ENCODE measurements around the gene FAM200B. TPM values are rescaled to one million over a fixed set of nuclear protein-coding genes. Genes with fewer than 3 reads are reported as not detected.
A peak's percentile ranks its signal among the peaks of the same experiment; 100 is the strongest.

FAM200B gene
- total RNA-seq, 1 donor from 2014 or later, result 35.3 TPM

DNA sequence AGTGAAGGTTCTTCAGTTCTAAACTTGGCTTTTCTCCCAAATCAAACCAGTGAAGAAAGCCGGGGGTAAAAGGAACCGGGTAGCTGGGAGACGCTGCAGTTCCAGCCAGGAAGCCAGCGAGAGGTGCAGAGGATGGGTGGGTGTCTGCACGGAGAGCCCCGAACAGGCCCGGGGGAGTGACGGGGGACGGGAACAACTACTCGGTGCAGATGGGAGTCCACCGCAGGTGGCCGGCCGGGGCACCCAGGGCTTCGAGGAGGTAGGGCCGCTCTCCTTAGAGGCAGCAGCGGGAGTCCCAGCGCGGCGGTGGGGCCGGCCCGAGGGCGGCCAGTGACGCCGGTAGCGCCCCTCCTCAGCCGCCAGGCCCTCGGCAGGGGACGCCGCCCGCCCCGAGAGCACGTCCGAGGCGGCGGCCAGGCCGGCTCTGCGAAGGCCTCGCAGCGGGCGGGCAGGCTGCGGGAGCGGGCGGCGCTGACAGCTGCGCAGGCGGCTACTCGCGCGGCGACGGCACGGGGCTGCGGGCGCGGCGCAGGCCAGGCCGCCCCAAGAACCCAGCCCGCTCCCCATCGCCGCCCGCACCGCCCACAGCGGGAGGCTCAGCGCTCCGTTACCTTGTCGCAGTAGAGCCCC lies 26.9 kb upstream of the FAM200B start:
- ATAC-seq, result peak; percentile 70 to 78
- Histone ChIP-seq H3K27ac (peak overlapping the region; percentile 99), H3K4me3 (peak overlapping the region; percentile 68), H3K36me3 (no peaks in the 10 kb centered on the region), H3K27me3 (ENCODE audit: low read depth) (no peaks in the 10 kb centered on the region), H3K9me3 (no peaks in the 10 kb centered on the region), H3K4me1 (peaks cover 43% of the 10 kb centered on the region)
- TF ChIP-seq, protein P1, sequence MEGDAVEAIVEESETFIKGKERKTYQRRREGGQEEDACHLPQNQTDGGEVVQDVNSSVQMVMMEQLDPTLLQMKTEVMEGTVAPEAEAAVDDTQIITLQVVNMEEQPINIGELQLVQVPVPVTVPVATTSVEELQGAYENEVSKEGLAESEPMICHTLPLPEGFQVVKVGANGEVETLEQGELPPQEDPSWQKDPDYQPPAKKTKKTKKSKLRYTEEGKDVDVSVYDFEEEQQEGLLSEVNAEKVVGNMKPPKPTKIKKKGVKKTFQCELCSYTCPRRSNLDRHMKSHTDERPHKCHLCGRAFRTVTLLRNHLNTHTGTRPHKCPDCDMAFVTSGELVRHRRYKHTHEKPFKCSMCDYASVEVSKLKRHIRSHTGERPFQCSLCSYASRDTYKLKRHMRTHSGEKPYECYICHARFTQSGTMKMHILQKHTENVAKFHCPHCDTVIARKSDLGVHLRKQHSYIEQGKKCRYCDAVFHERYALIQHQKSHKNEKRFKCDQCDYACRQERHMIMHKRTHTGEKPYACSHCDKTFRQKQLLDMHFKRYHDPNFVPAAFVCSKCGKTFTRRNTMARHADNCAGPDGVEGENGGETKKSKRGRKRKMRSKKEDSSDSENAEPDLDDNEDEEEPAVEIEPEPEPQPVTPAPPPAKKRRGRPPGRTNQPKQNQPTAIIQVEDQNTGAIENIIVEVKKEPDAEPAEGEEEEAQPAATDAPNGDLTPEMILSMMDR (IDR thresholded peaks at IDR 0.05), result no peak
- peak; percentile 67 for DNase-seq
- intact Hi-C loops (cut with DNase I), result no loop called here

DNA sequence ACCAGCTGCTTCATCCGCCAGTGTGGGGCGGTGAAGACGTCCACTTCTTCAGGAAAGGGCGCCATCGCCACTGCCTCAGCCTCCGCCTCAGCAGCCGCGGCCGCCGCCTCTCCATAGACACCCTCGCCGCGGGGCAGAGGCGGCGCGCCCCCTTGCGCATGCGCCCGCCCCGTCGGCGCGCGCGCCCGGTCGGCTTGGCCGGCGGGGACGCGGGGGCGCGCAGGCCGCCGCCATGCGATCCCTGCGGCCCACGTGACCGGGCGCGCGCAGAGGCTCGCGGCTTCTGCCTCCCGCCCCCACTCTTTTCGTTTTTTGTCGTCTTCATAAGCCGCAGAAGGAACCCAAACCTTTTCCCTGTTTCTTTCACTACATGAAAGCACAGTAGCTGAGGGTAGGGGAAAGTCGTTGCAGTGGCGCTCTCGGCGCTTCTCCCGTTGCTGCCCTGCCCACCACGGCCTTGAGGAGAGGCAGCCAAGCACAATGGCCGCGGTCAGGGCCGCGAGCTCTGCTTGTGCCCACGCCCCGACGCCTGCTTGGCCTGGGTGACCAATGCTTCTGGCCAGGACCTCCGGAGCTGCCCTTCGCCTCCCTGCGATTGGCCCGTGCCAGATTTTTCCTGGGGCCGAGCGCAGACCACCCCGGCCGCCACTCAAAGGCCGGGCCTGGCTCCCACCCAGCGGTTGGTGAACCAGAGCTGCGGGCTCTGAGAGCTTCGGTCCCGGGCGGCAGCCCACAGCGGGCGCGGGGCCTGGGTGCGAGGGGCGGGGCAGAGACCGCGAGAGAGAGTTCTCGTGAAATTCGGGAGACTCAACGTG lies 26.2 kb upstream of the FAM200B start, which contains the start of gene FBXL5:
TSS of gene FBXL5 (minus strand) at position 135 of the 815 bp plus-strand sequence. CDS start at position 65, 70 bp downstream.
- Histone ChIP-seq H3K4me3 (peak within 1 kb of the TSS; percentile 68), H3K27me3 (ENCODE audit: low read depth) (no peaks in the 10 kb centered on the region), H3K36me3 (no peaks in the 10 kb centered on the region), H3K9me3 (no peaks in the 10 kb centered on the region), H3K27ac (peak within 1 kb of the TSS; percentile 99), H3K4me1 (peaks cover 35% of the 10 kb centered on the region)
- DNase-seq, result peak; percentile 86
- ATAC-seq, result peak; percentile 90 to 95
- TF ChIP-seq, protein P1 (IDR thresholded peaks at IDR 0.05), result no peak
- intact Hi-C loops (cut with DNase I), result no loop called here

- Histone ChIP-seq H3K27me3 (ENCODE audit: low read depth) (no peaks in the 10 kb centered on the region), H3K27ac (peak overlapping the region; percentile 99), H3K36me3 (no peaks in the 10 kb centered on the region), H3K4me3 (peak overlapping the region; percentile 68), H3K9me3 (no peaks in the 10 kb centered on the region), H3K4me1 (peaks cover 29% of the 10 kb centered on the region)
- intact Hi-C loops (cut with DNase I), result no loop called here
- DNase-seq, result no peak
- TF ChIP-seq, protein P1 (IDR thresholded peaks at IDR 0.05), result no peak
- ATAC-seq, result peak; percentile 51 to 57
Observed at GRCh38 chr4:15656038-15656470, 25.6 kb upstream of the FAM200B start.

- DNase-seq, result no peak
- intact Hi-C loops (cut with DNase I), result no loop called here
- no peak for ATAC-seq
- no peak overlapping the region for H3K4me3 ChIP-seq
- H3K4me1 ChIP-seq, result peaks cover 16% of the 10 kb centered on the region
- no peaks in the 10 kb centered on the region for H3K9me3 ChIP-seq
- H3K36me3 ChIP-seq, result no peaks in the 10 kb centered on the region
- no peak overlapping the region for H3K27ac ChIP-seq
- TF ChIP-seq, protein P1 (IDR thresholded peaks at IDR 0.05), result no peak
- no peaks in the 10 kb centered on the region for H3K27me3 ChIP-seq (ENCODE audit: low read depth)
Observed at GRCh38 chr4:15657366-15657765, 24.3 kb upstream of the FAM200B start.

- Histone ChIP-seq H3K27me3 (ENCODE audit: low read depth) (no peaks in the 10 kb centered on the region), H3K4me3 (peak overlapping the region; percentile 9), H3K9me3 (no peaks in the 10 kb centered on the region), H3K4me1 (peaks cover 7% of the 10 kb centered on the region), H3K27ac (no peak overlapping the region), H3K36me3 (no peaks in the 10 kb centered on the region)
- no peak for ATAC-seq
- DNase-seq, result no peak
- TF ChIP-seq, protein P1 (IDR thresholded peaks at IDR 0.05), result no peak
- intact Hi-C loops (cut with DNase I), result no loop called here
Observed at GRCh38 chr4:15658136-15658770, 23.4 kb upstream of the FAM200B start.
